ENCODE data around the gene ADNP2.

Gene ADNP2

GRCh38 chr18:80106482-80107051 is 2.5 kb upstream of the ADNP2 start:
- no peak for DNase-seq

GRCh38 chr18:80107426-80107825 is 1.6 kb upstream of the ADNP2 start:
- DNase-seq = no peak

- no peak for DNase-seq
Measured at GRCh38 chr18:80108121-80108536, 933 bp upstream of the ADNP2 start.

GRCh38 chr18:80109676-80110078 is 615 bp downstream of the ADNP2 start:
- peak; percentile 51 for DNase-seq

GRCh38 chr18:80112624-80113248 is 3.7 kb downstream of the ADNP2 start:
- no peak for DNase-seq

GRCh38 chr18:80115035-80115434 is 6.0 kb downstream of the ADNP2 start:
- no peak for DNase-seq

- no peak for DNase-seq
Measured at GRCh38 chr18:80119111-80119510, 10.0 kb downstream of the ADNP2 start.

- no peak for DNase-seq
Measured at GRCh38 chr18:80120932-80121331, 11.9 kb downstream of the ADNP2 start.

- no peak for DNase-seq
Measured at GRCh38 chr18:80124131-80124530, 15.1 kb downstream of the ADNP2 start.

- no peak for DNase-seq
Measured at GRCh38 chr18:80126797-80127196, 17.7 kb downstream of the ADNP2 start.

- DNase-seq = no peak
Measured at GRCh38 chr18:80127635-80128034, 18.6 kb downstream of the ADNP2 start.

- no peak for DNase-seq
Measured at GRCh38 chr18:80129672-80130367, 20.8 kb downstream of the ADNP2 start.

- no peak for DNase-seq
Measured at GRCh38 chr18:80130555-80130954, 21.5 kb downstream of the ADNP2 start.

- no peak for DNase-seq
Measured at GRCh38 chr18:80132180-80132812, 23.2 kb downstream of the ADNP2 start.

GRCh38 chr18:80133124-80133523 is 24.1 kb downstream of the ADNP2 start:
- no peak for DNase-seq

GRCh38 chr18:80135136-80135535 is 26.1 kb downstream of the ADNP2 start:
- DNase-seq = no peak

GRCh38 chr18:80136679-80137078 is 27.6 kb downstream of the ADNP2 start:
- DNase-seq = no peak

GRCh38 chr18:80137137-80137536 is 28.1 kb downstream of the ADNP2 start:
- no peak for DNase-seq

GRCh38 chr18:80137976-80138375 is 28.9 kb downstream of the ADNP2 start:
- no peak for DNase-seq

GRCh38 chr18:80140455-80140985 is 31.5 kb downstream of the ADNP2 start:
- DNase-seq = no peak

GRCh38 chr18:80143881-80144280 is 34.8 kb downstream of the ADNP2 start:
- no peak for DNase-seq

- no peak for DNase-seq
Measured at GRCh38 chr18:80145196-80145804, 36.2 kb downstream of the ADNP2 start.

- peak; percentile 57 for DNase-seq
Measured at GRCh38 chr18:80147037-80147417, 38.0 kb downstream of the ADNP2 start.
